ENCODE data around the gene MOV10. TPM values are rescaled to one million over a fixed set of nuclear protein-coding genes. Genes with fewer than 3 reads are reported as not detected.
A peak's percentile ranks its signal among the peaks of the same experiment; 100 is the strongest.

Gene MOV10
- total and polyA plus RNA-seq, 8 donors = 17.7 to 89.9 (median 25.2) TPM

DNA sequence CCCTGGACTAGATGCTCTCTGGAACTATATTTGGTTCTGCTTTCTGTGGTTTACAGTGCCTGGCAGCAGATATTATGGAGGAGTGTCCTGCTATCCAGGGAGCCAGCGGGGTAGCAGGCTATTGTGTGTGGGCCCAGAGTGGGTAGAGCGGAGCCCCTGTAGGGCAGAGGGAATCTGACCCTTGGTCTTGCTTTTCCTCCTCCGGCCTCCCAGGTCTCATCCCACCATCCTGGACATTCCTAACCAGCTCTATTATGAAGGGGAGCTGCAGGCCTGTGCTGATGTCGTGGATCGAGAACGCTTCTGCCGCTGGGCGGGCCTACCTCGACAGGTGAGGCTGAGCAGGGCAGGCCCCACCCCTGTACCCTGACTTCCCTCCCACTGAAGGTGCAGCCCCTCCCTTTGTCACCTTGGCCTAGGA lies 23.3 kb downstream of the MOV10 start:
- intact Hi-C loops (cut with DNase I) = no loop called here
- WGBS, 2 donors = 93 to 99% methylated on average over 9 of the region's 9 CpGs
- Histone ChIP-seq H3K27ac (no peak overlapping the region), H3K4me1 (peaks cover 0 to 36% (median 13%) of the 10 kb centered on the region in 3 donors), H3K27me3 (no peaks in the 10 kb centered on the region), H3K36me3 (peaks cover 3 to 29% (median 9%) of the 10 kb centered on the region in 3 donors), H3K4me3 (no peak overlapping the region), H3K9me3 (no peaks in the 10 kb centered on the region)
- no peak for FAIRE-seq
- DNase-seq = peak in 1 of 6 donors; percentile 47
- TF ChIP-seq, protein P1, sequence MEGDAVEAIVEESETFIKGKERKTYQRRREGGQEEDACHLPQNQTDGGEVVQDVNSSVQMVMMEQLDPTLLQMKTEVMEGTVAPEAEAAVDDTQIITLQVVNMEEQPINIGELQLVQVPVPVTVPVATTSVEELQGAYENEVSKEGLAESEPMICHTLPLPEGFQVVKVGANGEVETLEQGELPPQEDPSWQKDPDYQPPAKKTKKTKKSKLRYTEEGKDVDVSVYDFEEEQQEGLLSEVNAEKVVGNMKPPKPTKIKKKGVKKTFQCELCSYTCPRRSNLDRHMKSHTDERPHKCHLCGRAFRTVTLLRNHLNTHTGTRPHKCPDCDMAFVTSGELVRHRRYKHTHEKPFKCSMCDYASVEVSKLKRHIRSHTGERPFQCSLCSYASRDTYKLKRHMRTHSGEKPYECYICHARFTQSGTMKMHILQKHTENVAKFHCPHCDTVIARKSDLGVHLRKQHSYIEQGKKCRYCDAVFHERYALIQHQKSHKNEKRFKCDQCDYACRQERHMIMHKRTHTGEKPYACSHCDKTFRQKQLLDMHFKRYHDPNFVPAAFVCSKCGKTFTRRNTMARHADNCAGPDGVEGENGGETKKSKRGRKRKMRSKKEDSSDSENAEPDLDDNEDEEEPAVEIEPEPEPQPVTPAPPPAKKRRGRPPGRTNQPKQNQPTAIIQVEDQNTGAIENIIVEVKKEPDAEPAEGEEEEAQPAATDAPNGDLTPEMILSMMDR (IDR thresholded peaks at IDR 0.05) = no peak
- no peak for ATAC-seq

GRCh38 chr1:112698366-112699310 lies 24.2 kb downstream of the MOV10 start:
- Histone ChIP-seq H3K4me3 (no peak overlapping the region), H3K36me3 (peaks cover 3 to 26% (median 7%) of the 10 kb centered on the region in 3 donors), H3K27me3 (no peaks in the 10 kb centered on the region), H3K27ac (peak overlapping the region in 2 of 4 donors; percentile 74 to 82), H3K9me3 (no peaks in the 10 kb centered on the region), H3K4me1 (peaks cover 0 to 39% (median 13%) of the 10 kb centered on the region in 3 donors)
- WGBS, 2 donors = 40 to 43% methylated on average over 17 of the region's 17 CpGs
- FAIRE-seq = no peak
- ATAC-seq = peak; percentile 36 to 68 (median 55)
- peak; percentile 59 to 89 (median 74) for DNase-seq
- intact Hi-C loops (cut with DNase I) = no loop called here
- TF ChIP-seq, protein P1 (IDR thresholded peaks at IDR 0.05) = no peak

DNA sequence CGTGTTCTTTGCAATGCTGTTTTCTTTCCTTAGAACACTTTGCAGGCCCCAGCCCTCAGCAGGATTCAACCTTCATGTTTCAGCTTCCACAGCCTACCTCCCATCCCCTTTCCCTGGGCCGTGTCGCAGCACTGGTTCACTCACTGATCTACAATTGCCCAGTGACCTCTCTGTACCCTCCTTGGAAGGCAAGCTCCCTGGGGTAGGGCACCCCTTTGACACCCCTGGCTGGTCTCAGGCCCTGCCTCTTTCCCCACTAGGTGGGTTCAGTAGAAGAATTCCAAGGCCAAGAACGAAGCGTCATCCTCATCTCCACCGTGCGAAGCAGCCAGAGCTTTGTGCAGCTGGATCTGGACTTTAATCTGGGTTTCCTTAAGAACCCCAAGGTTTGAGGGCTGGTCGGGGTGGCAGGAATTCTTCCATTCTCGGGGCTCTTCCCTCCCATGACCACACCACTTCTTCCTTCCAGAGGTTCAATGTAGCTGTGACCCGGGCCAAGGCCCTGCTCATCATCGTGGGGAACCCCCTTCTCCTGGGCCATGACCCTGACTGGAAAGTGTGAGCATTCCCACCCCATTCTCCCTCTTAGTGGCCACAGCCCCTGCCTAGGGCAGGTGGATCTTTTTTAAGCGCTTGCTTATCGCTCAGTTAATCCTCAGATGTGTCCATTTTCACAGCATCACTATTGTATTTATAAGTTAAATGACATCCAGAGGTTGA lies 25.1 kb downstream of the MOV10 start:
- TF ChIP-seq, protein P1 (IDR thresholded peaks at IDR 0.05) = no peak
- 82 to 85% methylated on average over 13 of the region's 13 CpGs for WGBS, 2 donors
- intact Hi-C loops (cut with DNase I) = loop anchor here in 2 of 3 donors (10.0 kb wide), 2 partner anchors 75 to 195 kb away; partner anchors contain the start of gene WNT2B (in 1 of the 2)
- Histone ChIP-seq H3K4me1 (peaks cover 0 to 49% (median 13%) of the 10 kb centered on the region in 3 donors), H3K36me3 (peaks cover 3 to 18% (median 3%) of the 10 kb centered on the region in 3 donors), H3K27me3 (no peaks in the 10 kb centered on the region), H3K4me3 (no peak overlapping the region), H3K27ac (peak overlapping the region in 2 of 4 donors; percentile 74 to 82), H3K9me3 (no peaks in the 10 kb centered on the region)
- no peak for ATAC-seq
- no peak for DNase-seq
- FAIRE-seq = no peak

- no peaks in the 10 kb centered on the region for H3K9me3 ChIP-seq
- peaks cover 3 to 11% (median 3%) of the 10 kb centered on the region in 3 donors for H3K36me3 ChIP-seq
- WGBS, 2 donors = 50 to 53% methylated on average over 7 of the region's 7 CpGs
- H3K4me1 ChIP-seq = peaks cover 3 to 53% (median 13%) of the 10 kb centered on the region in 3 donors
- peak overlapping the region; percentile 7 to 82 (median 49) for H3K27ac ChIP-seq
- intact Hi-C loops (cut with DNase I) = loop anchor here in 2 of 3 donors (10.0 kb wide), 2 partner anchors 76 to 196 kb away; partner anchors contain the start of gene WNT2B (in 1 of the 2)
- TF ChIP-seq, protein P1 (IDR thresholded peaks at IDR 0.05) = no peak
- ATAC-seq = peak; percentile 55 to 70 (median 64)
- no peak for FAIRE-seq
- DNase-seq = peak; percentile 85 to 97 (median 92)
- no peak overlapping the region for H3K4me3 ChIP-seq
- no peaks in the 10 kb centered on the region for H3K27me3 ChIP-seq
These were observed 26.1 kb downstream of the MOV10 start for GRCh38 chr1:112700290-112701226.

Measured in pancreas (tissue), 10 donors.